GM19238 (cell line): Measurements from ENCODE around the gene KCNH4.
"Not testable (repeated sequence)": the region's sequence is repeated elsewhere in the genome, so short reads cannot be mapped to it uniquely, and the experiment has no call there.

Experiments used
- DNase-seq: peaks from one replicate; pipeline ENCODE4 v3.0.0; 2011; ENCODE audit warnings: low spot score; ENCODE audit not compliant: insufficient read length

The KCNH4 gene

DNA sequence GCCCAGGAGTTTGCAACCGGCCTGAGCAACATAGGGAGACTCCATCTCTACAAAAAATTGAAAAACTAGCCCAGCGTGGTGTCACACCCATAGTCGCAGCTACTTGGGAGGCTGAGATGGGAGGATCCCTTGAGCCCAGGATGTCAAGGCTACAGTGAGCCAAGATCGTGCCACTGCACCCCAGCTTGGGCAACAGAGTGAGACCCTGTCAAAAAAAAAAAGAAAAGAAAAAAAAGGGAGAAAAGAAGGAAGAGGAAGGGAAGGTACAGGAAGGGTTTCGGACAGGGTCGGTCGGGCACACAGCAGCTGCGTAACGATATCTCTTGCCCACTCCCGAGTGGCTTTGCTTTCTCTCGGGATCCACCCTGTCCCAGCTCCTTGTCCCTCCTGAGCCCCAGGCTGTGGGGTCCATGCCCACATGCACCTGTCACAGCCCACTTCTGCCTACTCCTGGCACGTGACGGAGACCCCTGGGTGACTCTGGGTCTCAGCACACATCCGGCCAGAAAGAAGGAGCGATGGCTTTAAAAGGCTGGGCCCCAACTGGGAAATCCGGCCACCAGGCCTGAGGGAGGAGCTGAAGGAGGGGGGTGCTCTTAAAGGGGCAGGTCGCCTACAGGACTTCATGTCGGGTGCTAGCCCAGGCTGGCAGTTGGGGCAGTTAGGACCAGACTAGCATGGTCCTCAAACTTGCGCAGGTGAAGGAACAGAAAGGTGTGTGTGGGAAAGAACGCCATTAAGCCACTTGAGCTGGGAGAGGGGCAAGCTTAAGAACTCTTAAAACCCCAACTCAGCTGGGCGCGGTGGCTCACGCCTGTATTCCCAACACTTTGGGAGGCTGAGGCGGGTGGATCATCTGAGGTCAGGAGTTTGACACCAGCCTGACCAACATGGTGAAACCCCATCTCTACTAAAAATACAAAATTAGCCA, 13.3 kb upstream of the KCNH4 start, which contains the start of gene GHDC:
TSS of gene GHDC (minus strand) at position 526 of the 931 bp plus-strand sequence. CDS start 913 bp downstream, outside the sequence.
- DNase-seq, result peak; percentile 86

DNA sequence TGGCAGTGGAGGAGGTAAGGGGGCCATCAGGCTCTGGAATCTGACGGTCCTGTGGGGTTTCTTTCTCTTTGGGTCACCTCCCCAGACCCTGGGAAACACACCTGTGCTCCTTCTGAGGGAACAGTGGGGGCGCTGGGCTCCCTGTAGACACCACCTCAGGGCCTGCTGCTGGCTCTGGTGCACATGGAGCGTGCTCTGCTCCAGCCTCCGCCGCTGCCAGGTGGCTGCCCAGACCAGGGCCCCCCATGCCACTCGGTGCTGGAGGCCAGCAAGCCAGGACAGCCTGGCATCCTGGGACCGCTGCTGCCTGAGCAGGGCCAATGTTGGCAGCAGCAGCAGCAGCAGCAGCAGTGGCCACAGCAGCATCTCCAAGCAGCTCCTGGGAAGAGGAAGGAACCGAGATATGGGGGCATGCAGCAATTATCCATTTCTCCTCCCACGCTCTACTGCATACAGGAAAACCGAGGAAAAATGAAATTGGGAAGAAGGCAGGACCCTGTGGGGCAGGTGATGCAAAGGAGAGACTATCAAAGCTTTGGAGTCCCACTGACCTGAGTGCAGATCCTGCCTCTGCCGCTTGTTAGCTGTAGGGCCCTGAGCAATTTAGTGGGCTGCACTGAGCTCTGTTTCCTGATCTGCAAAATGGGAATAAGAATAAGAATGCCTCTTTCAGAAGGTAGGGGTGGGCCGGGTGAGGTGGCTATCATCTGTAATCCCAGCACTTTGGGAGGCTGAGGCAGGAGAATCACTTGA, 12.4 kb upstream of the KCNH4 start:
- no peak for DNase-seq

DNA sequence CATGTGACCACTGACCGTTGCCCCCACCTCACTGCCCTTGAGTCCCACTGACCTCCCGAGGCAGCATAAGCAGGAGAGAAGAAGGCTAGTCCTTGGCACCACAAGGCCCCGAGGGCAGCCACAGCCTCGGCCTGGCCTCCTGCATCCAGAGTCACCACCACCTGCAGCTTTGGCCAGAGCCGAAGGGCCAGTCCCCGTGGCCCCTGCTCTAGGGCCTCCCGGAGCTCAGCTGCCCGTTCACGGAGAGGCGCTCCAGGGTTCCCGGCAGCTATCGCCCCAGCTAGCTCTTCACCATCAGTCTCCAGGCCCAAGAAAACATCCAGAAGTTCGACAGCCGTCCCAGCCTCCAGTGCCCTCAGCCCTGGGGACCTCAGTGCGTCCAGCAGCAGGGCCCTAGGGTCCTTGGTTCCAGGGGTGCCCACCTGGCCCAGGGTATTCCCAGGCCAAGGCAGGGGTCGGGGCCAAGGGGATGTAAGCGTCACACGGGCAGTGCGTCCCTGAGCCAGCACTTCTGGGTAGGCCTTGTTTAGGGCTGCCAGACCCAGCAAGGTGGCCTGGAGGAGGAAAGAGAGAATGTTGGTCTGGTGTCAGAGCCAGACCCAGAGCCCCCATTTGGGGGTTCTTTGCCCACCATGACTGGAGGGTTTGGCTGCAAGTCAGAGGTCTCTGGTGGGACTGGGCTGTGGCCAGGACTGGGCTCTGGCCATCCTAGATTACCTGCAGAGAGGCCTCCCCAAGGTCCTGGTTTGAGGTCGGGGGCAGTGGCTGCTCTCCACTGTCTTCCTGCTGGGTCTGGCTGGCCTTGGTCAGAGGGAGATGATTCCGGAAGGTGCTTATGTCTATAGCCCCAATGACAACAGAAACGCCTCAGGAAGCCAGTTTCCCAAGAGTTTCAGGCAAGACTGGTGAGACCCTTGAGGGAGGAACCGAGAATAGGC, 11.5 kb upstream of the KCNH4 start:
- no peak for DNase-seq

DNA sequence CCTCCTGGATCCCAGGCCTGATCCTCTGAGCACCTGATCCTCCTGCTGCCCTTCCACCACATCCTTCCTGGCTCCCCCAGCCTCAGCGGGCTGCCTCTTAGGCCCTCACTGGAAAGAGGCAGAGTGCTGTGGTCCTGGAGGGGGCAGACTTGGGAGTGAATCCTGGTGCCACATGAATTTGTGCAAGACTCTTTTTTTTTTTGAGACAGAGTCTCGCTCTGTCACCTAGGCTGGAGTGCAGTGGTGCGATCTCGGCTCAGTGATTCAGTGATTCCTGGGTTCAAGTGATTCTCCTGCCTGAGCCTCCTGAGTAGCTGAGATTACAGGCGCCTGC, 10.3 kb upstream of the KCNH4 start:
- DNase-seq, result no peak

DNA sequence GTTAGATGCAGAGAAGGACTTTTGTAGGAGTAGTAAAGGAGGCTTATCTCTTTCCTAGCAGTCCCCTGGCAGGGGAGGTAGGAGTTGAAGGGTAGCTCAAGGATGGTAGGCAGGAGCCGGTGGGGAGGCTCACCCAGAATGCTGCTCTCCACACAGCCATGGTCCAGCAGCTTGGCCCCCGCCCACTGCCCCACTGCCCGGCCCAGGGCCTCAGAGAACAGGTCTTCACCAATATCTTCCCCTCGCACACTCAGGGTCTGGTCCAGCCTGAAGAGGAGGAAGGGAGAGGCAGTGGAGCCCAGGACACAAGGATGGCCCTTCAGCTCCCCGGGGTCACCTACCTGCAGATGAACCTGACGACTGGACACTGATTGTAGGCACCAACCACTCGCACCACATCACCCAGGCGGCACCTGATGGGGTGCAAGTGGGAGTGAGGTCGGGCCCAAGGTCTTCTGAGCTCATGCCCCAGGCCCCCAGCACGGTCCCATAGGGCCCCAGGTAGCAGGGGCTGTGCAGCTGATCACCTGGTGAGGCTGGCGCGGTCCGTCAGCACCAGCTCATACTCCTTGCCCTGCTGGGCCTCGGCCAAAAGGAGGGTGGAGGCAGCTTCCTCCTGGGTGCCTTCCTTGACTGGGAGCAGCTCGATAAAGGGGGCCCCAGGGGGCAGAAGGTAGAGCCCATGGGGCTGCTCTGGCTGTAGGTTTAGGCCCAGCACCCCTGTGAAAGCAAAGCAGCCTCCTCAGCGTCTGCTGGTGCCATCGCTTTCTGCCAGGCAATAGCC, 9.7 kb upstream of the KCNH4 start:
- no peak for DNase-seq

DNA sequence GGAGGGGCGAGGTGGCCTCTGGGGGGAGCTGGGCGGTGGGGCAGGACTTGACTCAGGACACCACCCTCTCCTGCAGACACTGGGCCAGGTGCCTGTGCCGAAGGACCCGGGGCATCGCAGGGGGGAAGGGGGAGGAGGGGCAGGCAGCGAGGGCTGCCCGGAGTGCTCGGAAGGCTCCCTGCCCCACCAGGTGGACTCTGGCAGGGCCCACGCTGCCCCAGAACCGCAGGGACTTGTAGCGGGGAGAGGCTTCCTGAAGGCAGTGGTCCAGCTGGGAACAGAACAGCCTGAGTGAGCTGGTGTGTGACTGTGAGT, 8.7 kb upstream of the KCNH4 start:
- DNase-seq, result no peak

DNA sequence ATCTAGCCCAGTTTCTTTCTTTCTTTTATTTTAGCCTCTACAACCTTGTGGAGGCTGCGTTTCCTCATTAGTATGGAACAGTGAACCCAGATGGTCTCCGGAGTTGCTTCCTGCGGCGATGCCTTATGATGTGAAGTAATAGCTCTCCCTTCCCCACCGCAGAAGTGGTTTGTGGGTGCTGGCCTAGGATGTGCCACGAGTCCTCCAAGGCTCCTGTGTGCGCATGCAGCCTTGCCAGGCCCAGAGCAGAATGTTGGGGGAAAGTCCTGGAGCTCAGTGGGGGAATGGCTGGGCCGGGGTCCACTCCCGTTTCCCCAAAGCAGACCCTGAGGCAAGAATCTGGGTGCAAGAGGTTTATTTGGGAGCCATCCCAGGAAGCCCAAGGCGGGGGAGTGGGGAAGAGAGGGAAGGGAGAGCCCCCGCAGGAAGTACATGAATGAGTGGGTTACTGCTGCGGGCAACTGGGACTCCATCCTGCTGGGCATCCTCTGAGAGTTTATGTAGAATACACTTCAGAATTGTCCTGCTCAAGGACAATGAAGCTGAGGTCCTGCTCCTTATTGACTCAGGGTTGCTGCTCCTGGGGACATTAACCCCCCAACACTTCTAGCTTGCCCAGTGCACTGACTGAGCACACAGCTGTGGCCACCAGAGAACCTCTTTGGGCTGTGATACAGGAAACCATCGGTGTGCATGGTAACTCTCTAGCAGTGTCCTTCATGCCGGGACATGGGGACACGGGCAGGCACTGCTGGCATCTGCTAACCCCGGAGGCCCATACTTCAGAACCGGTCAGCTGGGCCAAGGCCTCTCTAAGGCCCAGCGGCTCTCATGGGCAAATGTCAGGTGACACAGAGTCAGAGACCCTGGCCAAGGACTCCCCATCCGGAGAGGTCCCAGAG, 8.1 kb upstream of the KCNH4 start:
- DNase-seq, result no peak

DNA sequence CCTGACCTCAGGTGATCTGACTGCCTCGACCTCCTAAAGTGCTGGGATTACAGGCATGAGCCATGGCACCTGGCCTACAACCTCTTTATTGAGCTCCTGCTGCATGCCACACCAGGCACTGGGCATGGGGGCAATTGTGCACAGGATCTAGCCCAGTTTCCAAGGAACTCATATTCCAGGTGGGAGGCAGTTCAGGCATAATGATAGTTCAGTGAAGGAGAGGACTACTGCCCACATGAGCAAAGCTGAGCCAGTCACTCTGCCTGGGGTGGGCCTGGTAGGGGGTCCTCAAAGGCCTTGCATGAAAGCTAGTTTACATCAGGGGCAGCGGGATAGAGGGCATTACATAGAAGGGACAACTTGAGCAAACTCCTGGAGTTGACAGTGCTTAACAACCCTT, 6.9 kb upstream of the KCNH4 start:
- DNase-seq, result no peak

DNA sequence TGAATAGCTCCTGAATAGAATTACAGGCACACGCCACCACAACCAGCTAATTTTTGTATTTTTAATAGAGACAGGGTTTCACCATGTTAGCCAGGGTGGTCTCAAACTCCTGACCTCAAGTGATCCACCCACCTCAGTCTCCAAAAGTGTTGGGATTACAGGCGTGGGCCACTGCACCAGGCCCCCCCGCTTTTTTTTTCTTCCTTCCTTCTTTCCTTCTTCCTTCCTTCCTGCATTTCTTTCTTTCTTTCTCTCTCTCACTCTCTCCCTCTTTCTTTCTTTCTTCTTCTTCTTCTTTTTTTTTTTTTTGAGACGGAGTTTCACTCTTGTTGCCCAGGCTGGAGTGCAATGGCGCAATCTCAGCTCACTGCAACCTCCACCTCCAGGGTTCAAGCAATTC, 5.2 kb upstream of the KCNH4 start:
- not testable (repeated sequence) for DNase-seq

DNA sequence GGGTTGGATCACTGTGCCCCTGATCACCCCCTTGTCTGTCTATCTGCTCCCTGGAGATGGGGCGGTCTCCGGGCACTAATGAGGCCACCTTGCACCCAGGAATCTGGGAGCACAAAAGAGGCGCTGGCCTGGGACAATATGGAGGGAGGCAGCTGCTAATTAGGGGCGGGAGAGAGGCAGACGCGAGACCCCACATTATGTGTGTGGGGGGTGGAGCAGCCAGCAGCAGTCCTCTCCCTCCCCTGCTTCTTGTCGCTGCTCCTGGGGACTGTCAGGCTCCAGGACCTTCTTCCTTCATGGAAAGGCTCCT, 4.6 kb upstream of the KCNH4 start:
- no peak for DNase-seq

DNA sequence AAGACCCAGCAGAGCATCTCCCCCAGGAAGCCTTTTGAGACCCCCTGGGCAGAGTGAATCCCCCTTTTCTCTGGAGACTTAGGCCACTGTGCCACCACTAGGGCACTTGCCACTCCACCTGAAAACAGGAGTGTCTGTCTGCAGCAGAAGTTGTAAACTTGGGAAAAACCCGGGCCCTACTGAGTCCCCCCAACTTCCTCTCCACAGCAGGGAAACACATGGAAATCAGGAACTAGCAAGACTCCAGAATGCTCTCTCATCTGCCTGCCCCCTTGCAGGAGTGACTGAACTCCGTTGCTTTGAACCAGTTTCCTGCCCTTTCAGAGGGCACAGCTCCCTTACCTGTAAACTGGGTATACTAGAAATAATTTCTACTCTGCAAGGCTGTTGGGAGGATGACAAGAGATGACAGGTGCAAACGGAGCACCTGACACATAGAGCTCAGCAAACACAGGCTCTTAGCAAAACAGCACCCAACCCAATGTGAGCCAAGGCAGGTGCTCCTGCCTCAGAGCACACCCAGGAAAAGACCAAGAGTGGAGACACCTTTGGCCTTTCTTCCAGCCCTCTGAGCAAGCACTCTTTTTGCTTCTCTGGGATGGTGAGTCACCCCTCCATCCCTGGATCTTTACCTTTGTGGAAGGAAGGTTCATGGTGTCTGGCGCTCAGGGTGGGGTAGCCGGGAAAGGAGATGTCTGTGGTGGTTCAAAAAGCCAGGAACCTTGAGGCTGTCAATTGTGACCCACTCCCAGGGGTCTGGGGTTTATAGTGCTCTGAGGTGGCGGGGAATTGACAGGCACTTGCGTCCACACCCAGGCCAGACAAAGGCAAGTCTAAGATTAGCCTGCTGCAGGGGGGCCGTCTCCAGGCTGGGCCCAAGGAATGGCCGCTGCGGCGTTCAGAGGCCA, 4.0 kb upstream of the KCNH4 start, which contains the start of gene HCRT:
TSS of gene HCRT (minus strand) at position 740 of the 908 bp plus-strand sequence. CDS start at position 653, 87 bp downstream.
- no peak for DNase-seq

DNA sequence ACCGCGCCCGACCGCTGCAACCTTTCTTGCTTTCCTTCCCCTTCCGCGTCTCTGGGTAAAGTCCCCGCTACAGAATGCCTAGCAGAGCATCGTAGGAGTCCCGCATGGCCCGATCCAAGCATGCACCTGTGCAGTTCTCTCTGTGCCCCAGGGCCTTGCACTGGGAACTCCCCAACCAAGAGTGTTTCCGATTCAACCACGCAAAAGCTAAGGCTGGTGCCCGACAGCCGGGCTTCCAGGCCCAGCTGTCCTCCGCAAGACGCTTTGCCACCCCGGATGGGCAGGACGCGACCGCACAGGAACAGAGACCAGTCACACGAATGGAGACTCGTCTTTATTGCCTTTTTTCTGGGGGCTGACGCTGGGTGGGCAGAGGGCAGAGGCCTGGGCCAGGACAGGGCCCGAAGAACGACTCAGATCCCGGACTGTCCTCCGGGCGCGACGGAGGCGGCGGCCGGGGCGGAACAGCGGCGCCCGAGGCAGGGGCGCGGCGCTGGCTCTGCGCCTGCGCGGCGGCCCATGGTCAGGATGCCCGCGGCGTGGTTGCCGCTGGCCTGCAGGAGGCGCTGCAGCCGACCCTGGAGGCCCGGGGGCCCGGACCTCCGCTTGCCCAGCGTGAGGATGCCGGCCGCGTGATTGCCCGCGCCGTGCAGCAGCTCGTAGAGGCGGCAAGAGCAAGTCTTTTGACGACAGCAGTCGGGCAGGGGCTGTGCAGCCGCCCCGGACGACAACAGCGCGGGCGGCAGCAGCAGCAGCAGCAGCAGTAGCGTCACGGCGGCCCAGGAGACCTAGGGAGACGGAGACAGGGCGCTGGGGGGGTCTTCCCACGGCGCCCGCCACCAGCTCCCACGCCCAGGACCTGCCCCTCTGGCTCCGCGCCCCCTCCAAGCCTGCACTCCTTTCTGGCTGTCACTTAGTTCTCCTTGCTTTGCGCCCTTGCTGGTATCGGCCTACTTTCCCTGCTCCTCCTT, 3.1 kb upstream of the KCNH4 start:
- peak; percentile 86 for DNase-seq

DNA sequence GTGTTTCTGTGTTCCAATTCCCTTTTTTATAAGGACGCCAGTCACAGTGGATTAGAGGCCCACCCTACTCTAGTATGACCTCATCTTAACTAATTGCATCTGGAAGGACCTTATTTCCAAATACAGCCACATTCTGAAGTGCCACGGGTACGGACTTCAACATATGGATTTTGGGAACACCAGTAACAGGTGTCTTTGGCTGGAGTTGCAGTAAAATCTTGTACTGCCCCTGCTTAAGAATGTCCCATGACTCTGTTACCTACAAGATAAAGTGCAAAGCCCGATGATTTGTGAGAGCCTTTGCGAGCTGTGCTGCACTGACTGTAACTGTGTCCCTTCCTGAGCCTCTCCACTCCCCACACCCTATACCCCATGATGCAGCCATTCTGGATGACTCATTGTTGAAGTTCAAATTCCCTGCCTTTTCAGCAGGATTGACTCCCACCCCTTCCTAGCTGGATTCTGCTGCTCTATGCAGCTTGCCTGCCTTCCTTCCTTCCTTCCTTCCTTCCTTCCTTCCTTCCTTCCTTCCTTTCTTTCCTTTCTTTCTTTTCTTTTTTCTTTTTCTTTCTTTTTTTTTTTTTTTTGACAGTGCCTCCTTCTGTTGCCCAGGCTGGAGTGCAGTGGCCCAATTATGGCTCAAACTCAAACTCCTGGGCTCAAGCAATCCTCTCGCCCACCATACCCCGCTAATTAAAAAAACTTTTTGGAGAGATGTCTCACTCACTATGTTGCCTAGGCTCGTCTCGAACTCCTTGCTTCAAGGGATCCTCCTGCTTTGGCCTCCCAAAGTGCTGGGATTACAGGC, 2.2 kb upstream of the KCNH4 start:
- DNase-seq, result no peak

DNA sequence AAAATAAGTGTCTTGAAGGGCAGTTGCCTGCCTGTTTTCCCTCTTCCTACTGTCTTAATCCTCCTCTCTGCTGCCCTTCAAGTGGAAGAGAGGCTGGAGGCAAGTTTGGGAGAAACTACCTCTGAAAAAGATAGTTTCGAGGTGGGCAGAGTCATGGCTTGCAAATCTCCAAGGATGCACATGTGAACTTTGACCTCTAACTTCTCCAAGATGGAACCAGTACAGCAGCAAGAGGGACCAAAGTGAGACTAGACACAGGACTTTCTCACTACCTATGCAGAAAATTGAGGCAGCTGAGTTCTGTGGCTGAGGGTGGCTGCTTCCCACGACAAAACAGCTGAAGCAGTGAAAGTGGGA, 887 bp upstream of the KCNH4 start:
- no peak for DNase-seq

DNA sequence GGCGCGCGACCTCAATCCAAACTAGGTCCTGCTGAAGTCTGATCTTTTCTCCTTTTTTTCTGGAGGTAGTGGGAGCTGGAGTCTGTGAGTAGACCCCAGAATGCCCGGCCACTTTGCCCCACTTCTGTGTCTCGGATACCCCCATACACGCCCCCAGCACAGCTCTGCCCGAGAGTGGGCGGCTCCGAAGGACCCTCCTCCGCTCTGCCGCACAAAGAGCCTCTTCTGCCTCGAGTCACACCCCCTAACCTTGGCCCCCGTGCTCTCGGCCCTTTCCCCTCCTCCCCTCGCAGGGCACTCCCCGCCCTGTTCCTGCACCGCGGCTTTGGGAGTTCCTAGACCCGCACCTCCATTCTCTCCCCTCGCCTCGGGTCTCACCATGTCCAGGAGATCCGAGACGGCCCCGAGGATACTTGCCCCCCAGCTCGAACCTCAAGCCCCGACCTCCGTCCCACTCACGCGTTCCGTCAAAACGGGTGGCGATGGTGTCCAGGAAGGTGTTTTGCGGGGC, 476 bp downstream of the KCNH4 start:
- DNase-seq, result no peak

DNA sequence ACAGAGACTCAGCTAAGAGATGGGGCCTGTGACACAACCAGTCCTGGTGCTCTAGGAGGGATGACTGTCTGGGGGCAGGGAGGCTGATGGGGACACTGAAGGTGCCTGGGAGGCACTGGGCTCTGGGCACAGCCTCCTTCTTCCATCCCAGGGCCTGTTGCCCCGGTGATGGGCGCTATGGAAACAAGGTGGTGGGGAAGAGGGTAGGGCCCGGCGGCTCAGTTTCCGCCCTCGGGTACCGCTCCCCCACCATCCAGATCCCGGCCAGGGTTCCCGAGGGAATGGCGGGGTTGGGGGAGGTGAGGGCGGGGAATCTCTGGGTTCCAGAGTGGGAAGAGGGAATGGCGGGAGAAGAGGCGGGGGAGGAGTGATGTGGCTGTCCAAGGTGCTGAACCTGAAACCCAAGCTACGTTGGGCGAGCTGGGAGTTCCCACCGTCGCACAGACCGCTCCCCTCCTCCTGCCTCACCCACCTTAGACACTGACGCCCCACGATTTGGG, 981 bp downstream of the KCNH4 start:
- DNase-seq, result no peak

DNA sequence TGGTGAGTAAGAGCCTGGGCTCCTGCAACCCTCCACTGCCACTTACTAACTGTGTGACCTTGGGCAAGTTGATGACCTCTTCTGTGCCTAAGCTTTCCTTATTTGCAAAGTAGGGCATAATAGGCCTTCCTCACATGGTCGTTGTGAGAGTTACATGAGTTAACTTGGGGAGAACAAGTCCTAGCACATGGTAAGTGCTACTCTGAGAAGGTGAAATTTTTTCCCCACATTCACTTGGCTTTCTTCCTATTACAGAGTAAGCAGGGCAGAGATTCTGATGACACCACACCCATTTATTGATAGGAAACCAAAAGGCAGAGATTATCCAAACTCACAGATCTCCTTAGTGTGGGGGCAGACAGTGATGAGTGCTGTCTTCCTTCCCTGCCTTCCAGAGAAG, 1.6 kb downstream of the KCNH4 start:
- DNase-seq, result no peak
